ENCODE results near the gene CIAO2B. TPM values are rescaled to one million over a fixed set of nuclear protein-coding genes. Genes with fewer than 3 reads are reported as not detected.
"Not testable (repeated sequence)": the region's sequence is repeated elsewhere in the genome, so short reads cannot be mapped to it uniquely, and the experiment has no call there.

Gene CIAO2B
- total and polyA plus RNA-seq, 11 donors = 103 to 669 (median 129) TPM

DNA sequence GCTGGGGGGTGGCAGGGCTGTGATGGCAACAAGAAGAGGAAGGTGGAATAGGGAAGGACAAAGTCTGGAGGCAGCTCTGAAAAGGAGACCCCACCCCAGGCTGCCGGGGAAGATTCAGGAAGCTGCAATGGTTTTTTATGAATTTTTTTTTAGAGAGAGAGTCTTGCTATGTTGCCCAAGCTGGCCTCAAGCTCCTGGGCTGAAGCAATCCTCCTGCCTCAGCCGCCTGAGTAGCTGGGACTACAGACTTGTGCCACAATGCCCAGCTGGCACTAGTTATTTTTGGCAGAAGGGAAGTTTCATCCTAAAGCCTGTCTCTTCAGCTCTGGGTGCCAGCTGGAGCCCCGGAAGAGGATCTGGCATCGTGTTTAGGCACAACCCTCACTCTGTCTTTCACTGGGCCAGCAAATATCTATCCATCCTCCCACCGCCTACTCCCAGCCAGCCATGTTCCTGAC is 25.5 kb upstream of the CIAO2B start:
- peak in 2 of 5 donors; percentile 47 to 57 for DNase-seq
- Histone ChIP-seq H3K27ac (peak overlapping the region in 1 of 12 donors; percentile 18), H3K4me1 (peaks cover 0 to 33% (median 0%) of the 10 kb centered on the region in 12 donors), H3K4me3 (no peak overlapping the region), H3K36me3 (no peaks in the 10 kb centered on the region), H3K9me3 (no peaks in the 10 kb centered on the region), H3K27me3 (no peaks in the 10 kb centered on the region)
- intact Hi-C loops (cut with DNase I) = no loop called here
- ATAC-seq = peak in 3 of 4 donors; percentile 12 to 63 (median 26)
- TF ChIP-seq POLR2A (IDR thresholded peaks at IDR 0.05) = no peak
- TF ChIP-seq, protein P1, sequence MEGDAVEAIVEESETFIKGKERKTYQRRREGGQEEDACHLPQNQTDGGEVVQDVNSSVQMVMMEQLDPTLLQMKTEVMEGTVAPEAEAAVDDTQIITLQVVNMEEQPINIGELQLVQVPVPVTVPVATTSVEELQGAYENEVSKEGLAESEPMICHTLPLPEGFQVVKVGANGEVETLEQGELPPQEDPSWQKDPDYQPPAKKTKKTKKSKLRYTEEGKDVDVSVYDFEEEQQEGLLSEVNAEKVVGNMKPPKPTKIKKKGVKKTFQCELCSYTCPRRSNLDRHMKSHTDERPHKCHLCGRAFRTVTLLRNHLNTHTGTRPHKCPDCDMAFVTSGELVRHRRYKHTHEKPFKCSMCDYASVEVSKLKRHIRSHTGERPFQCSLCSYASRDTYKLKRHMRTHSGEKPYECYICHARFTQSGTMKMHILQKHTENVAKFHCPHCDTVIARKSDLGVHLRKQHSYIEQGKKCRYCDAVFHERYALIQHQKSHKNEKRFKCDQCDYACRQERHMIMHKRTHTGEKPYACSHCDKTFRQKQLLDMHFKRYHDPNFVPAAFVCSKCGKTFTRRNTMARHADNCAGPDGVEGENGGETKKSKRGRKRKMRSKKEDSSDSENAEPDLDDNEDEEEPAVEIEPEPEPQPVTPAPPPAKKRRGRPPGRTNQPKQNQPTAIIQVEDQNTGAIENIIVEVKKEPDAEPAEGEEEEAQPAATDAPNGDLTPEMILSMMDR (IDR thresholded peaks at IDR 0.05) = no peak
- whole genome bisulfite sequencing, 4 donors = 56 to 73% (median 62%) methylated on average over 4 to 5 of the region's 5 CpGs

DNA sequence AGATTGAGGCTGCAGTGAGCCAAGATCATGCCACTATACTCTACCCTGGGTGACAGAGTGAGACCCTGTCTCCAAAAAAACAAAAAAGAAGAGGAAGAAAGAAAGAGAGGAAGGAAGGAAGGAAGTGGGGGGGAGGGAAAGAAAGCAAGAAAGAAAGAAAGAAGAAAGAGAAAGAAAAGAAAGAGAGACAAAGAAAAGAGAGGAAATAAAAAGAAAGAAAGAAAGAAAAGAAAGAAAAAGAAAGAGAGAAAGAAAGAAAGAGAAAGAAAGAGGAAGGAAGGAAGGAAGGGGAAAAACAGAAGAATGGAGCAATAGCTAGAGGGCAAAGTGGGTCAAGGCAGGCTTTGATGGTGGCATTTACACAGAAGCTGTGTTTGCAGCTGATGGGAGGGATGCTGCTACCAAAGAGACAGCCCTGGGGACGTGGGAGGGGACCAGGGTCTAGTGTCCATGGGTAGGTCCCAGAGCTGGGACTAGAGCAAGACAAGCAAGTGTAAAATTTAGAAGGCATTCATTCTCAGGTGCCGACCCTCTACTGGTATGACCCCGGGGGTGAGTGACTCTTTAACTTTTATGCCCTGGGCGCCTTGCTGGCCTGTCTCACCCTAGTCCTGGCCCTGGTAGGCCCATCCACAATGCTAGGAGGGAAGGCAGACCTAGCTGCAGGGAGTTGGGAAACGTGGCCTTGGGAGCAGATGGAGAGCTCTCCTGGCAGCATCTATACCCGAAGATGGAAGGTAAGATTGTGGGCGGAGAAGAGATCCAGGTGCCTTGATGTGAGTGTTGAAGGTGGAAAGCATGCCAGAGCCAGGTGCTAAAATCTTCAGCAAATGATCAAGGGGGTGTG is 24.9 kb upstream of the CIAO2B start:
- H3K9me3 ChIP-seq = no peaks in the 10 kb centered on the region
- H3K36me3 ChIP-seq = no peaks in the 10 kb centered on the region
- H3K4me1 ChIP-seq = peaks cover 0 to 33% (median 0%) of the 10 kb centered on the region in 12 donors
- peak in 1 of 5 donors; percentile 9 for DNase-seq
- no peak overlapping the region for H3K27ac ChIP-seq
- no peak for TF ChIP-seq POLR2A (IDR thresholded peaks at IDR 0.05)
- TF ChIP-seq, protein P1 (IDR thresholded peaks at IDR 0.05) = no peak
- H3K4me3 ChIP-seq = no peak overlapping the region
- 77 to 85% (median 80%) methylated on average over 7 of the region's 7 CpGs for WGBS, 4 donors
- no peaks in the 10 kb centered on the region for H3K27me3 ChIP-seq
- intact Hi-C loops (cut with DNase I) = no loop called here
- ATAC-seq = no peak

DNA sequence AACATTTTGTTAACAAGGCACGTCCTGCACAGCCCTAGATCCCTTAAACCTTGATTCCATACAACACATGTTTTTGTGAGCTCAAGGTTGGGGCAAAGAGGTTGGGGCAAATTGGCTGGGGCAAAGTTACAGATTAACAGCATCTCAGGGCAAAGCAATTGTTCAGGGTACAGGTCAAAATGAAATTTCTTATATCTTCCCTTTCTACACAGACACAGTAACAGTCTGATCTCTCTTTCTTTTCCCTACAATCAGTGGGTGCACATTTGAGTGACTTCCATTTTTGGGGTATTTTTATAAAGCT is 21.9 kb upstream of the CIAO2B start:
- H3K4me1 ChIP-seq = peaks cover 0 to 18% (median 0%) of the 10 kb centered on the region in 12 donors
- H3K36me3 ChIP-seq; ATAC-seq; H3K27ac ChIP-seq; H3K4me3 ChIP-seq; H3K9me3 ChIP-seq; DNase-seq; intact Hi-C loops (cut with DNase I): not testable (repeated sequence)
- peaks cover 0 to 10% (median 0%) of the 10 kb centered on the region in 9 donors for H3K27me3 ChIP-seq
- WGBS, 4 donors = 73 to 100% (median 80%) methylated on average over 1 of the region's 1 CpG

DNA sequence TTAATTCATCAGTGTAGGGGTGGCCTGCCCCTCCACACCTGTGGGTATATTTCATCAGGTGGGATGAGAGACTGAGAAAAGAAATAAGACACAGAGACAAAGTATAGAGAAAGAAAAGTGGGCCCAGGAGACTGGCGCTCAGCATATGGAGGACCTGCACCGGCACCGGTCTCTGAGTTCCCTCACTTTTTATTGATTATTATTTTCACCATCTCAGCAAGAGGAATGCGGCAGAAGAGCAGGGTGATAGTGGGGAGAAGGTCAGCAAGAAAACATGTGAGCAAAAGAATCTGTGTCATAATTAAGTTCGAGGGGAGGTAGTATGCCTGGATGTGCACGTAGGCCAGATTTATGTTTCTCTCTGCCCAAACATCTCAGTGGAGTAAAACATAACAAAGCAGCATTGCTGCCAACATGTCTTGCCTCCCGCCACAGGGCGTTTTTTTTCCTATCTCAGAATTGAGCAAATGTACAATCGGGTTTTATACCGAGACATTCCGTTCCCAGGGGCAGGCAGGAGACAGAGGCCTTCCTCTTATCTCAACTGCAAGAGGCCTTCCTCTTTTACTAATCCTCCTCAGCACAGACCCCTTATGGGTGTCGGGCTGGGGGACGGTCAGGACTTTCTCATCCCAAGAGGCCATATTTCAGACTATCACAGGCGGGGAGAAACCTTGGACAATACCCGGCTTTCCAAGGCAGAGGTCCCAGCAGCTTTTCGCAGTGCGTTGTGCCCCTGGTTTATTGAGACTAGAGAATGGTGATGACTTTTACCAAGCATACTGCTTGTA is 21.4 kb upstream of the CIAO2B start:
- WGBS, 4 donors = 71 to 76% (median 74%) methylated on average over 17 of the region's 17 CpGs
- intact Hi-C loops (cut with DNase I) = loop anchor here in 1 of 10 donors (2.0 kb wide), 2 partner anchors 61 to 229 kb away; no protein-coding TSS in a partner anchor
- not testable (repeated sequence) for H3K27ac ChIP-seq, DNase-seq, H3K36me3 ChIP-seq, H3K9me3 ChIP-seq, H3K4me3 ChIP-seq, ATAC-seq
- Histone ChIP-seq H3K4me1 (peaks cover 0 to 13% (median 0%) of the 10 kb centered on the region in 12 donors), H3K27me3 (peaks cover 0 to 13% (median 0%) of the 10 kb centered on the region in 9 donors)
